ENCODE data around the gene AQP3. TPM values are rescaled to one million over a fixed set of nuclear protein-coding genes. Genes with fewer than 3 reads are reported as not detected.
"Not testable (repeated sequence)": the region's sequence is repeated elsewhere in the genome, so short reads cannot be mapped to it uniquely, and the experiment has no call there.

The AQP3 gene
- total RNA-seq, 1 donor, result 1.6 TPM

DNA sequence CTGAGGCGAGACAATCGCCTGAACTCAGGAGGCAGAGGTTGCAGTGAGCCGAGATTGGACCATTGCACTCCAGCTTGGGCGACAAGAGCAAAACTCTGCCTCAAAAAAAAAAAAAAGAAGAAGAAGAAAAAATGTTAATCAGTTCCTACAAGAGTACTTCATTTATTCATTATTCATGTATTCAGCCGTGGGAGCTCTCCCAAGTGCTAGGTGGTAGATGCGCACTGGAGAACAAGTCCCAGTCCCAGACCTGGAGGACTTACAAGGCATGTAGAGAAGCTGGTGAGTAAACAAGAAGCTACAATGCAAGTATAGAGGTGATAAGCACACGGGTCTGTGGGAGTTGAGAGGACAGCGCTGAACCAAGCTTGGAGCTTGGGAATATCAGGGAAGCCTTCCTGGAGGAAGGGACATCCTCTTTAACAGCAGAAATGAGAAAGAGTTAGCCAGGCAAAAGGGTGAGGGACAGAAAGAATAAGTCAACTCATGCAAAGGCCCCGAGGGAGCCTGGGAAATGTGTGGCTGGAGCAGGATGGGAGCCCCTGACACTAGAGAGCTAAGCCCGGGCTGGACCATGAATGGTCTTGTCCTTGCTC lies 27.6 kb downstream of the AQP3 start:
- DNase-seq (ENCODE audit: low read depth in 2 of 3, low spot score in 2 of 3), result no peak

GRCh38 chr9:33418090-33418489 lies 29.3 kb downstream of the AQP3 start:
- DNase-seq (ENCODE audit: low read depth in 2 of 3, low spot score in 2 of 3), result no peak

GRCh38 chr9:33416996-33417395 lies 30.4 kb downstream of the AQP3 start:
- no peak for DNase-seq (ENCODE audit: low read depth in 2 of 3, low spot score in 2 of 3)

- peak; percentile 50 to 86 (median 75) for DNase-seq (ENCODE audit: low read depth in 2 of 3, low spot score in 2 of 3)
Observed at GRCh38 chr9:33415501-33416038, 31.8 kb downstream of the AQP3 start.

GRCh38 chr9:33414889-33415500 lies 32.4 kb downstream of the AQP3 start:
- DNase-seq (ENCODE audit: low read depth in 2 of 3, low spot score in 2 of 3), result no peak

DNA sequence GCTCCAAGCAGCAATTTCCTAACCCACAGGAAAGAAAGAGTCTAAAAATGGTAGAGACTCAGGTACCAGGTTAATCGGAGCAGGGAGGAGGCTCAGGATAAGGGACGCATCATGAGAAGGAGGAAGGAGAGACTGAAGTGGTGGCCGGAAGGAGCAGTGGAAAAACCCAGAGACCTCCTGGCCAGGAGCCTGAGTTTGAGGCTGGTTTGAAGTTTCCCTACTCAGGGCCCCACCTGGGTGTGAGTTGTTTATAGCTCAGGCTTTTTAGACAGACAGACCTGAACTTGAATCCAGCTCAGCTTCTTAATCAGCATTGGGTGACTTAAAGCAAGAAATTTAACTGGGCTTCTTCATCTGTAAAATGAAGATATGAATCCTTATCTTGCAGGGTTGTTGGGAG lies 33.1 kb downstream of the AQP3 start:
- DNase-seq (ENCODE audit: low read depth in 2 of 3, low spot score in 2 of 3), result no peak

GRCh38 chr9:33408087-33408486 lies 39.3 kb downstream of the AQP3 start:
- no peak for DNase-seq (ENCODE audit: low read depth in 2 of 3, low spot score in 2 of 3)

GRCh38 chr9:33407061-33407460 lies 40.3 kb downstream of the AQP3 start:
- no peak for DNase-seq (ENCODE audit: low read depth in 2 of 3, low spot score in 2 of 3)

DNA sequence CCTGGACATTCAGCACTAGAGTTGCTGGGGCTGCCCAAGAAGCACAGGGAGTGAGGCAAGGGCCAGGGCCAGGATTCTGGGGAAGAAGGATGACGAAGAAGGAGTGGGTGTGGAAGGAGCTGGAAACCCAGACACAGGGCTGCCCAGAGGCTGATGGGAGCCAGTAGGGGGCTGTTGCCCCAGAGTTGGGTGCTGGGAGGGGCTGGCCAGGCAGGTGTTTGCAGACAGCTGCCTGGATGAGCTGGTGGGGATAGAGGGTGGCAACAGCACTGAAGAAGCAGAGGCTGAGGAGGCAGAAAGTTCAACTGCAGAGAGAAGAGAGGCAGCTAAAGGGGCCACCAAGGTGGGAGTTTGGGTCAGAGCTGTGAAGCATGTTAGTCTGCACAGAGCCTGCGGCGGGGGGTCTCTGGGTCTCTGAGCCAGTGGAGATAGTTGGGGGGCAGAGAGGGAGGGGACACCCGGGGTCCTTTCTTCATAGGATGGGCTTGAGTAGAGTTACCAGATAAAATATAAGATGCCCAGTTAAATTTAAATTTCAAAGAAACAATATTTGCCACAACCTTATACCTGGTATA lies 42.5 kb downstream of the AQP3 start:
- no peak for DNase-seq (ENCODE audit: low read depth in 2 of 3, low spot score in 2 of 3)

GRCh38 chr9:33403941-33404787 lies 43.2 kb downstream of the AQP3 start:
- DNase-seq (ENCODE audit: low read depth in 2 of 3, low spot score in 2 of 3), result no peak

DNA sequence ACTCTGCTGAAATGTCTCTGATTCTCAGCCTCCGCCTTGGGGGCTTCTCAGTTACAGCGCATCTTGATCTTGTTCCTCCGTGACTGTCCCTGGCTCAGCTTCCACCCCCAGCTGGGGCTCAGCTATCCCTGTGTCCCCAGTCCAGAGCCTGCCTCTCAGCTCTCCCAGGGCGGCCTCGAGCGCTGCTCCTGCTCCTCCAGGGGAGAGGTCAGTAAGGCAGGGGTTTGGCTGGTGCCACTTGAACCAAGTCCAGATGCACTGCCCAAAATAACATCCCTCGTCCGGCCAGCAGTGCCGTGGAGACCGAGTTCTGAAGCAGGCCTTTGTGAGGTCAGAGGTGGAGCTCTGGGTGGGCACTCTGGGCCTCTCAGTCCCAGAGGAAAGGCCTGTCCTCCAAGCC lies 45.0 kb downstream of the AQP3 start, which contains the start of gene AQP7:
Gene AQP7 (minus strand): TSS at position 198 of the 400 bp plus-strand sequence. CDS start 1,306 bp downstream, outside the sequence.
- not testable (repeated sequence) for DNase-seq (ENCODE audit: low read depth in 2 of 3, low spot score in 2 of 3)

GRCh38 chr9:33401809-33402208 lies 45.6 kb downstream of the AQP3 start:
- DNase-seq (ENCODE audit: low read depth in 2 of 3, low spot score in 2 of 3), result not testable (repeated sequence)

GRCh38 chr9:33399047-33399446 lies 48.3 kb downstream of the AQP3 start:
- not testable (repeated sequence) for DNase-seq (ENCODE audit: low read depth in 2 of 3, low spot score in 2 of 3)

- not testable (repeated sequence) for DNase-seq (ENCODE audit: low read depth in 2 of 3, low spot score in 2 of 3)
Observed at GRCh38 chr9:33397801-33398200, 49.6 kb downstream of the AQP3 start.

DNA sequence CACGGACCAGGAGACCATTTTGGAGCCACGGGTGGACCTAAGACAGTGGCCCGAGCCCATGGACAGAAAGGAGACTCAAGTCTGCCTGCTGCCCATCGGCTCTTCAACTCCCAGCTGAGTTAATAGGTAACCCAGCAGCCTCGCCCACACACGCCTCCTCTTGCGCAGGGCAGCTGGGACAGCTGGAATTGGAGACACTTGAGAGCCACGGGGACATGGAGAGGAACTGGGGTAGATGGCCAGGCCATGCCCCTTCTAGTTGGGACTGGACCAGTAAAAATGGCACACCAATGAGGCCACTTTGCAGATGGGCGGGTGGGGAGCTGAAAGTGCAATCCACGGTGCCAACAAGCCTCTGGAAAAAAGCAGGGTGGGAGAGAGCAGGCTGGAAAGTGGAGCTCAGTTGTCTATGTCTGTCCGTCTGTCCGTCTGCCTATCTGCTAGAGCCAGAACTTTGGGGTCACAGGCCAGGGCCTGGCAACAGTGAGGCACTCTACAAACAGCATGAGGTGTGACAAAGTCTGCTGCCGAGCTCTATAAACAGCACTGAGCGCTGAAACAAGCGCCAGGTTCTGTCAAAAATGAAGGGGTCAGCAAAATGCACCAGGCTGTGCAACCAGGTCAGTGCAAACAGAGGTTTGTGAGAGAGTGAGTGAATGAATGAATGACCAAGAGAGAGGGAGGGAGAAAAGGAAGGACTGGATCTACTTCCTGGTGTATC lies 52.1 kb downstream of the AQP3 start:
- not testable (repeated sequence) for DNase-seq (ENCODE audit: low read depth in 2 of 3, low spot score in 2 of 3)

DNA sequence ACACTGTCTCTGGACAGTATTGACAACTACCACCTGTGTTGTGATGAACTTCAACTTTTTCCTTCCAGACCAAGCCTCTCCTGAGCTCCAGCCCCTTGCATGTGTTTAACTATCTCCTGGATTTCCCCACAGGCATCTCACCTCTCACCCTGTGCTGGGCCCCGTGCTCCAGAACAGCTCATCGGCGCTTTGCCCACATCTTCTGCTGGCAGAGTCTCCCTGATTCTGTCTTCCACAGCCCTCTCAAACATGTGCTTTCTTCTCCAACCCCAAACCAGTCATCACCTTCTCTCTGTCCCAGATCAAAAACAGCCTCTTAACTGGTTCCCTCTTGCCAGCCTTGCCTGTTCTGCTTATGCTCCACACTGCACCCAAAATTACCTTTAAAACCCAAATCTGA lies 53.4 kb downstream of the AQP3 start:
- not testable (repeated sequence) for DNase-seq (ENCODE audit: low read depth in 2 of 3, low spot score in 2 of 3)

- no peak for DNase-seq (ENCODE audit: low read depth in 2 of 3, low spot score in 2 of 3)
Observed at GRCh38 chr9:33393581-33393980, 53.8 kb downstream of the AQP3 start.

GRCh38 chr9:33392591-33393021 lies 54.8 kb downstream of the AQP3 start:
- not testable (repeated sequence) for DNase-seq (ENCODE audit: low read depth in 2 of 3, low spot score in 2 of 3)
